Activated CD8-positive, alpha-beta T cell treated with anti-CD3 and anti-CD28 coated beads, Interleukin-2, amount 10 ng/mL, durations not matched to agents 7 days and 5 days (primary cell): ENCODE data around the gene C2CD4C. TPM values are rescaled to one million over a fixed set of nuclear protein-coding genes. Genes with fewer than 3 reads are reported as not detected.
"Not testable (repeated sequence)": the region's sequence is repeated elsewhere in the genome, so short reads cannot be mapped to it uniquely, and the experiment has no call there.

ENCODE experiments used
- ATAC-seq: fragments of 150-1000 bp; cut with Tn5 transposase; one replicate; pipeline ENCODE4 v1.10.0; 2021; ENCODE audit warnings: moderate library complexity
- CTCF ChIA-PET: fragments of 350-600 bp; sonication (Branson Sonifier 250); formaldehyde crosslinking; loops from one replicate; lab custom pipeline; 2021; ENCODE audit warnings: antibody characterized with exemption; lab: Charles Lee
- POLR2A ChIA-PET: fragments of 350-600 bp; sonication (Branson Sonifier 250); formaldehyde crosslinking; loops from one replicate; lab custom pipeline; 2021; ENCODE audit warnings: antibody characterized with exemption; lab: Charles Lee
- DNase-seq: peaks from one replicate; pipeline ENCODE4 v3.0.0-alpha.2; 2020
- H3K27ac Mint-ChIP-seq: one replicate; pipeline ENCODE4 v1.8.0; 2021; ENCODE audit warnings: mild to moderate bottlenecking, mixed read lengths
- H3K27me3 Mint-ChIP-seq: one replicate; pipeline ENCODE4 v1.8.0; 2021; ENCODE audit warnings: low read depth, mixed read lengths
- H3K36me3 Mint-ChIP-seq: one replicate; pipeline ENCODE4 v1.8.0; 2021; ENCODE audit warnings: low read depth, mixed read lengths
- H3K4me1 Mint-ChIP-seq: one replicate; pipeline ENCODE4 v1.8.0; 2021; ENCODE audit warnings: low read depth, mixed read lengths
- H3K4me3 Mint-ChIP-seq: one replicate; pipeline ENCODE4 v1.8.0; 2021; ENCODE audit warnings: mild to moderate bottlenecking, mixed read lengths
- H3K9me3 Mint-ChIP-seq: one replicate; pipeline ENCODE4 v1.8.0; 2022; ENCODE audit warnings: mixed read lengths; ENCODE audit not compliant: insufficient read depth
- total RNA-seq, 2 experiments: library from RNA; stranded (reverse); gene quantifications; one replicate each; pipeline ENCODE4 v1.2.3, GENCODE V29; 2021

C2CD4C gene
- total RNA-seq, 2 experiments from 2014 or later = not detected

DNA sequence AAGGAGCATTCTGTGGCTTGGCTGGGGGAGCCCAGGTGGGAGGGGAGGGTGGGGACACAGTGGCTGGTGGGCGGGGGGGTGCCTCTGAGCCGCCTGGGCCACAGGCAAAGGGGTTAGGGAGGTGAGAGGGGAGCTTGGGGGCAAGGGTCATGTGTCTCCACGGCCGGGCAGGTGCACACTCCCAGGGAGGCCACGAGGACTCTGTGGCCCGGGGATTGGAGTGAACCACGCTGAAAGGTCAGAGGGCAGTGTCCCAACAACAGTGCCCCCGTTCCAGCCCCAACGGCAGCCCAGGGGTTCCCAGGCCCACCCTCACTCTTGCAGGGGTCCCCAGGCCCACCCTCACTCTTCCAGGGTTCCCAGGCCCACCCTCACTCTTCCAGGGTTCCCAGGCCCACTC, 9.6 kb downstream of the C2CD4C start:
- no peak overlapping the region for H3K4me3 Mint-ChIP-seq
- no peak for ATAC-seq

DNA sequence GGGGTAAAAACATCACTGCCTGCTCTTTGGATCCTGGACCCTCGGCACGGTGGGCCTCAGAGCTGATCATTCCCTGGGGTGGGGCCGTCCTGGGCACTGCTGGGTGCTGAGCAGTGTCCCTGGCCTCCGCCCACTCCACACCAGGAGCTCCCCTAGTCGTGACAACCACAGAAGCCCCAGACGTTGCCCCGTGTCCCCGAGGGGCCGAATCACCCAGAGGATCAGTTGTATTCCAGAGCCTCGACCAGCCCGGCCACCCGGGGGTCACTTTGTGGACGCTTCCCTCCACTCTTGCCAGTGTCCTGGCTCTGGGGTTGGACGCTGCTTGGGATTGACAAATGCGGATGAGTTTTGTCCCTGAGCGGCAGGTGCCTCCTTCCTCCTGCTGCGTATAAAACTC, 10.2 kb downstream of the C2CD4C start:
- peaks cover 3% of the 10 kb centered on the region for H3K36me3 Mint-ChIP-seq
- DNase-seq (no peak), ATAC-seq (no peak)
- H3K4me3 Mint-ChIP-seq = no peak overlapping the region
- ChIA-PET CTCF (no interaction called here), POLR2A (no interaction called here)
- H3K27ac Mint-ChIP-seq = no peak overlapping the region
- H3K4me1 Mint-ChIP-seq = no peaks in the 10 kb centered on the region
- no peaks in the 10 kb centered on the region for H3K9me3 Mint-ChIP-seq
- H3K27me3 Mint-ChIP-seq = no peaks in the 10 kb centered on the region

More for the DNA sequence above, 9.6 kb downstream of the C2CD4C start:
- no peak for DNase-seq
- CTCF ChIA-PET = no interaction called here
- no peak overlapping the region for H3K27ac Mint-ChIP-seq
- no peaks in the 10 kb centered on the region for H3K4me1 Mint-ChIP-seq
- H3K36me3 Mint-ChIP-seq = peaks cover 3% of the 10 kb centered on the region
- POLR2A ChIA-PET = no interaction called here
- no peaks in the 10 kb centered on the region for H3K27me3 Mint-ChIP-seq
- H3K9me3 Mint-ChIP-seq = no peaks in the 10 kb centered on the region

DNA sequence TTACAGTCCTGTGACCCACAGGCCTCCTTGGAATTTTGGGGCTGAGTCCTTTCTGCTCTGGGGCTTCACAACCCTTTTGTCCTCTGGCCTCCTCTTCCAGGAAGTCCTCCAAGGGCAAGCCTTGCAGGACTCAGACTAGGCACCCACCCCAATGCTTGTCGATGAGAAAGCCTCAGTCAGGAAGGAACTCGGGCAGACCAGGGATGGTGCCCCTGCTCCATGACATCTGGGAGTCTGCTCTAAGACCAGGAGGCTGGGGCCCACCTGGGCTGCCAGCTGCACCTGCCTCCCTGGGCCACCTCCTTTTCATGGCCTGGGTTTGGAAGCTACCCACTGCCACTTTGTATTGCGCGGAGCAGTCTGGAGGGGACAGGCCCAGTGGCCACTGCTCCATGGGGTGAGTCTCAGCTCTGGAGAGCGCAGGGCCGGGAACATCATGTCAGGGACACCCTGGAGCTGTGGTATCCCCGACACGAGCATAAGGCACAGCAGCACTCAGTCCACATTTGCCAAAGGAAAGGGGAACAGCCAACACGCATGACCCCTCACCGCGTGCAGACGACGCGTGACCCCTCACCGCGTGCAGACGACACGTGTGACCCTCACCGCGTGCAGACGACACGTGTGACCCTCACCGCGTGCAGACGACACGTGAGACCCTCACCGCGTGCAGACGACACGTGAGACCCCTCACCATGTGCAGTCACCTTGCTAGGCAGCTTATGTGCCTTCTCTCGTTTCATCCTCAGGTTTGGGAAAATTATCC, 10.8 kb downstream of the C2CD4C start:
- Mint-ChIP-seq H3K4me3 (no peak overlapping the region), H3K27ac (no peak overlapping the region), H3K9me3 (peaks cover under 1% of the 10 kb centered on the region), H3K27me3 (no peaks in the 10 kb centered on the region), H3K36me3 (peaks cover 4% of the 10 kb centered on the region), H3K4me1 (no peaks in the 10 kb centered on the region)
- no peak for ATAC-seq
- POLR2A ChIA-PET = no interaction called here
- CTCF ChIA-PET = no interaction called here
- DNase-seq = no peak

DNA sequence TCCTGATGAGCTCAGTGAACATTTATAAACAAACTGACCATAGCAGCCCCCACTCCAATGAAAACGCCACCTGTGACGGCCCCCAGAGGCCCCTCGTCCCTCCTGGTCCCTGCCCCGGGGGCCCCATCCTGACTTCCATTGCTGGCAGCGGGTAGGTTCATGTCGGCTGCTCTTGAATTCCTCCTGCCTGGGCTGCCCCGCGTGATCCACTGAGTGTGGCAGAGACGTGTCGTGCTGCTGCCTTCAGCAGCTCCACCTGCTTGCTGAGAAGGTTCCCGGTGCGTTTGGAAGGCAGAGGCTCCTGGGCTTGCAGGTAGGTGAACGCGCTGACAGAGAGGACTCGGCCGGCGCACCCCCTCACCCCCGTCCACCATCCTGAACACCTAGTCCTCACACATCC, 11.6 kb downstream of the C2CD4C start:
- DNase-seq (no peak), ATAC-seq (no peak)
- peaks cover 9% of the 10 kb centered on the region for H3K9me3 Mint-ChIP-seq
- H3K36me3 Mint-ChIP-seq = peaks cover 7% of the 10 kb centered on the region
- H3K4me3 Mint-ChIP-seq = no peak overlapping the region
- ChIA-PET POLR2A (no interaction called here), CTCF (no interaction called here)
- H3K27ac Mint-ChIP-seq = no peak overlapping the region
- H3K27me3 Mint-ChIP-seq = no peaks in the 10 kb centered on the region
- no peaks in the 10 kb centered on the region for H3K4me1 Mint-ChIP-seq

DNA sequence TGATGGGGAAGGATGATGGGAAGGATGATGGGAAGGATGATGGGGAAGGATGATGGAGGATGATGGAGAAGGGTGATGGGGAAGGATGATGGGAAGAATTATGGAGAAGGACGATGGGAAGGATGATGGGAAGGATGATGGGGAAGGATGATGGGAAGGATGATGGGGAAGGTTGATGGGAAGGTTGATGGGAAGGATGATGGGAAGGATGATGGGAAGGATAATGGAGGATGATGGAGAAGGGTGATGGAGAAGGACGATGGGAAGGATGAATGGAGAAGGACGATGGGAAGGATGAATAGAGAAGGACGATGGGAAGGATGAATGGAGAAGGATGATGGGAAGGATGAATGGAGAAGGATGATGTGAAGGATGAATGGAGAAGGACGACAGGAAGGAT, 13.5 kb downstream of the C2CD4C start:
- no peaks in the 10 kb centered on the region for H3K4me1 Mint-ChIP-seq
- CTCF ChIA-PET = no interaction called here
- peak overlapping the region; percentile 62 for H3K27ac Mint-ChIP-seq

DNA sequence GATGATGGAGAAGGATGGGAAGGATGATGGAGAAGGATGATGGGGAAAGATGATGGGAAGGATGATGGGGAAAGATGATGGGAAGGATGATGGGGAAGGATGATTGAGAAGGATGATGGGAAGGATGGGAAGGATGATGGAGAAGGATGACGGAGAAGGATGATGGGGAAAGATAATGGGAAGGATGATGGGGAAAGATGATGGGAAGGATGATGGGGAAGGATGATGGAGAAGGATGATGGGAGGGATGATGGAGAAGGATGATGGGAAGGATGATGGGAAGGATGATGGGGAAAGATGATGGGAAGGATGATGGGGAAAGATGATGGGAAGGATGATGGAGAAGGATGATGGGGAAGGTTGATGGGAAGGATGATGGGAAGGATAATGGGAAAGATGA, 14.1 kb downstream of the C2CD4C start:
- DNase-seq, H3K27me3 Mint-ChIP-seq, H3K9me3 Mint-ChIP-seq, POLR2A ChIA-PET, H3K27ac Mint-ChIP-seq, ATAC-seq, H3K4me3 Mint-ChIP-seq, H3K36me3 Mint-ChIP-seq, CTCF ChIA-PET, H3K4me1 Mint-ChIP-seq: not testable (repeated sequence)

More for the DNA sequence above, 13.5 kb downstream of the C2CD4C start:
- DNase-seq = no peak
- ATAC-seq = no peak
- Mint-ChIP-seq H3K27me3 (no peaks in the 10 kb centered on the region), H3K4me3 (no peak overlapping the region), H3K36me3 (peaks cover 7% of the 10 kb centered on the region), H3K9me3 (peaks cover 10% of the 10 kb centered on the region)
- POLR2A ChIA-PET = no interaction called here

DNA sequence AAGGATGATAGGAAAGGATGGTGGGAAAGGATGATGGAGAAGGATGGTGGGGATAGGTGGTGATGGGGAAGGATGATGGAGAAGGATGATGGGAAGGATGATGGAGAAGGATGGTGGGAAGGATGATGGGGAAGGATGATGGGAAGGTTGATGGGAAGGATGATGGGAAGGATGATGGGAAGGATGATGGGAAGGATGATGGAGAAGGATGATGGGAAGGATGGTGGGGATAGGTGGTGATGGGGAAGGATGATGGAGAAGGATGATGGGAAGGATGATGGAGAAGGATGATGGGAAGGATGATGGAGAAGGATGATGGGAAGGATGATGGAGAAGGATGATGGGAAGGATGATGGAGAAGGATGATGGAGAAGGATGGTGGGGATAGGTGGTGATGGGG, 15.4 kb downstream of the C2CD4C start:
- H3K4me1 Mint-ChIP-seq, H3K27me3 Mint-ChIP-seq, DNase-seq, CTCF ChIA-PET, H3K9me3 Mint-ChIP-seq, H3K36me3 Mint-ChIP-seq, ATAC-seq: not testable (repeated sequence)
- H3K27ac Mint-ChIP-seq = peak overlapping the region; percentile 73
- POLR2A ChIA-PET = interaction anchor here (0.7 kb wide), 1 partner anchor 881 kb away, joined by 3 read pairs; no protein-coding TSS in a partner anchor
- H3K4me3 Mint-ChIP-seq = peak overlapping the region; percentile 53

DNA sequence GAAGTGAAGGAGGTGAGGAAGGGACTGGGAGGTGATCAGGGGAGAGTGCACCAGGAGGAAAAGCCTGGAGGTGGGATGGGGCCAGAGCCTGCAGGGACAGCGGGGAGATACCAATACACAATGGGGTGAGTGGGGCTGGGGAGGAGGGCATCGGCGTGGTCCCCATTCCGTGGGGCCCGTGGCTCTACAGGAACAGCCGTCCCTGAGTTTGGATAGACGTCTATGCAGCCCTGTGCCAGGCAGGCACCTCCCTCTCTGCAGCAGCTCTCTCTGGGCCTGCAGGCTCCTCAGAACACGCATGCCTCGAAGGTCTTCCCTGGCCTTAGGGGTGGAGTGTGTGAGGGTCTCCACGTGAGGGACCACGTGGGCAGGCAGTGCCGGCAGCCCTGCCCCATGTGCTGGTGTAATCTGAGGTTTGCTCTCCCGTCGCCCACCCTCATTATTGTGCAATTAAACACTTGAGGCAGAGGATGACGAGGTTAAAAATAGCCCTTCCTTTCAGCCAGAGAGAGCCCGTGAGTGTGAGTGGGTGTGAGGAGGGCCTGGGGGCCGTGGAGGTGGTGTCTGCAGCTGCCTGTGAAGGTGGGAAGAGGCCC, 16.5 kb downstream of the C2CD4C start:
- ChIA-PET CTCF (no interaction called here), POLR2A (no interaction called here)
- Mint-ChIP-seq H3K27ac (no peak overlapping the region), H3K4me1 (no peaks in the 10 kb centered on the region), H3K36me3 (peaks cover 7% of the 10 kb centered on the region), H3K4me3 (no peak overlapping the region), H3K9me3 (peaks cover 10% of the 10 kb centered on the region), H3K27me3 (peaks cover 6% of the 10 kb centered on the region)
- DNase-seq (no peak), ATAC-seq (no peak)

DNA sequence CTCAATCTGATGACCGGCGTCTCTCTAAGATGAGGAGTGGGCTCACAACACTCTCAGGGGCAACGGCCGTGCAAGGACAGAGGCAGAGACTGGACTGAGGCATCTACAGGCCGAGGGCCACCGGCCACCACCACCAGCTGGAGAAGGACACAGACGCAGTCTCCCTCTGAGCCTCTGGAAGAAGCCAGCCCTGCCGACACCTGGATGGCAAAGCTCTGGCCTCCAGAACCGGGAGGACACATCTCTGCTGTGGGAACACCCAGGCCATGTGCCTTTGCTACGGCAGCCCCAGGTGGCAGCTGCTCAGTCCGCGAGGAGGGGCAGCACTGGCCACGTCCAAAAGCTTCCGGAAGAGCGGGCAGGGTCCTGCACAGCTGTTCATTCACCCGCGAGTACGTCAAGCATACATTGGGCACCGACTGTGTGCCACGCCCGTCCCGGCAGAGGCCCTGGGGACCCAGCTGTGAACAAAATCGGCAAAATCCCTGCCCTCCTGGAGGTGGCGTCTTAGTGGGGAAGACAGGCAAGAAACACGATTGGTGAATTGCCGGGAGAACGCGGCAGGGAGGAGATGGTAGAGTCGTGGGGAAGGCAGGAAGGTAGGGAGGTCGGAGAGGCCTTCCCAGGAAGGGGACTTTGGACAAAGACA, 17.1 kb downstream of the C2CD4C start:
- H3K27ac Mint-ChIP-seq = no peak overlapping the region

DNA sequence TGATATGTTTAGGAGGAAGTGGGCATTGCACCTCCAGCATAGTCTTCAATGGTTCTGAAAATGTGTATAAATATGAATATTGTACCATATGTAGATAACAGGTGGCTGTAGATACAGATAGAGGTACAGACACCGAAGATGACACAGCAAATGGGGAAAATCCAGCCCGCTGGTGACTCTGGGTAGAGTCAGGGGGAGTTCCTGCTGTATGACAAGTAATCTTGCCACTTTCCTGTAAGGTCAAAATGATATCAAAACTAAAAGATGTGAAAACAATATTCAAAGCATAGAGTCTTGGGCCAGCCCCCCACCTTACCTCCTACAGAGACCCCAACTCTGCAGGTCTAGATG, 17.8 kb downstream of the C2CD4C start:
- POLR2A ChIA-PET = no interaction called here
- Mint-ChIP-seq H3K27me3 (peaks cover 14% of the 10 kb centered on the region), H3K36me3 (peaks cover 7% of the 10 kb centered on the region), H3K9me3 (peaks cover 10% of the 10 kb centered on the region), H3K27ac (no peak overlapping the region), H3K4me3 (no peak overlapping the region), H3K4me1 (no peaks in the 10 kb centered on the region)
- CTCF ChIA-PET = no interaction called here
- DNase-seq (no peak), ATAC-seq (no peak)

More for the DNA sequence above, 17.1 kb downstream of the C2CD4C start:
- H3K36me3 Mint-ChIP-seq = peaks cover 7% of the 10 kb centered on the region
- ChIA-PET POLR2A (no interaction called here), CTCF (no interaction called here)
- peaks cover 9% of the 10 kb centered on the region for H3K27me3 Mint-ChIP-seq
- ATAC-seq = no peak
- peaks cover 10% of the 10 kb centered on the region for H3K9me3 Mint-ChIP-seq
- no peaks in the 10 kb centered on the region for H3K4me1 Mint-ChIP-seq
- no peak overlapping the region for H3K4me3 Mint-ChIP-seq
- DNase-seq = no peak

DNA sequence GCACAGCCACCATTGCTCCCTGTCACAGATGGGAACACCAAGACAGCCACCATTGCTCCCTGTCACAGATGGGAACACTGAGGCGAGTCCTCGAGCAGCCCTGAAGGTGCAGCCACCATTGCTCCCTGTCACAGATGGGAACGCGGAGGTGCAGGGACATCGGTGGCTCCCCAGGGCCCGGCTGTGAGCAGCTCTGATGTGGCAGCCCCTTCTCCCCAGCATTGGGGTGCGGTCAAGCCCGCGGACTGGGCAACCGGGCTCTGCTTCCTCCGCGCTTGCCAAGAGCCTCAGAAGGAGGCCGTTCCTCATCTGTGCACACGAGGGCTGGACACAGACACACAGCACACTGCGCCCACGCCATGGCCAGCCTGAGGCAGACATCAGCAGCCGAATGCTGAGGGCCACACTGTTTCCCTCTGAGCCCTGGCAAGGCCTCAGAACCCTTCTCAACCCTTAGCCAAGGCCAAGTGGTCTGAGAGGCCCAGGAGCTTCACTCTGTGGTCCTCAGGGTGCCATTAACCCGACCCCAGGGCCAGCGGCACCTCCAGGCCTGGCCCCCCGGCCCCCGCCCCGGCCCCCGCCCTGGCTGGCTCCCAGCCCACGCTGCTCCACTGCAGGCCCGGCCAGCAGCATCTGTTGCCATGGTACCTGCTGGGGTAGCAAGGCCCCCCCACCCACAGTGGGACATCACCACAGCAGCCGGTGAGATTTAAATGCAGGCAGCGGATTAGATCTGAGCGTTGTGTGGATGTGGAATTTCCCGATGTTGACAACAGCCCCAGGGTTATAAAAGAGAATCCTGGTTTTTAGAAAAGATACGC, 18.4 kb downstream of the C2CD4C start:
- no peak for DNase-seq
- ATAC-seq = no peak
- no peak overlapping the region for H3K27ac Mint-ChIP-seq
- H3K27me3 Mint-ChIP-seq = peaks cover 20% of the 10 kb centered on the region
- ChIA-PET CTCF (no interaction called here), POLR2A (no interaction called here)
- H3K4me3 Mint-ChIP-seq = no peak overlapping the region
- peaks cover 10% of the 10 kb centered on the region for H3K9me3 Mint-ChIP-seq
- H3K4me1 Mint-ChIP-seq = no peaks in the 10 kb centered on the region
- peaks cover 4% of the 10 kb centered on the region for H3K36me3 Mint-ChIP-seq

DNA sequence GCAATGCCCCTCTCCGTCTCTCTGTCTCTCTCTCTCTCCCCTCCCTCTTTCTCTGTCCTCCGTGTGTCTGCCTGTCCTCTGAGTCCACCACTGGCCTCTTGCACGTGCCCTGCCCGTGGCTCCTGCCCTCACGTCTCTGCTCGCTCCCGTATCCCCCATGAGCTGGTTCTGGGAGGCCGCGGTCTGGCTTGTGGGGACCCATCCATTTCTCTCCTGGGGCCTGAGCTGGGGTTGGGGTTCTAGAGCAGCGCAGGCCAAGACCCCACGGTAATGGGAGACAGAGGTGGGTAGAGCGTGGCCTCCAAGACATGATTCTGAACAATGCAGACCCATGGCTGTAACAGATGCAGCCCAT, 19.0 kb downstream of the C2CD4C start:
- no peak for ATAC-seq
- Mint-ChIP-seq H3K9me3 (peaks cover 10% of the 10 kb centered on the region), H3K4me3 (no peak overlapping the region), H3K4me1 (no peaks in the 10 kb centered on the region), H3K27ac (no peak overlapping the region), H3K36me3 (peaks cover 3% of the 10 kb centered on the region), H3K27me3 (peaks cover 25% of the 10 kb centered on the region)
- ChIA-PET POLR2A (no interaction called here), CTCF (no interaction called here)
- no peak for DNase-seq
